HG02970 (cell line): ENCODE results near the gene EIF2AK3.
"Not testable (repeated sequence)": the region's sequence is repeated elsewhere in the genome, so short reads cannot be mapped to it uniquely, and the experiment has no call there.

Source experiments
- ATAC-seq: cut with Tn5 transposase; IDR thresholded peaks from one replicate; pipeline ENCODE4 v1.9.1; 2021; ENCODE audit warnings: mild to moderate bottlenecking, moderate library complexity, moderate number of reproducible peaks; ENCODE audit not compliant: unreplicated experiment, low FRiP score

Gene EIF2AK3

GRCh38 chr2:88627055-88627855 lies at the start of gene EIF2AK3:
Gene EIF2AK3 (minus strand): TSS chr2:88627464. CDS start chr2:88627274, 190 bp downstream.
- peak; percentile 85 for ATAC-seq

DNA sequence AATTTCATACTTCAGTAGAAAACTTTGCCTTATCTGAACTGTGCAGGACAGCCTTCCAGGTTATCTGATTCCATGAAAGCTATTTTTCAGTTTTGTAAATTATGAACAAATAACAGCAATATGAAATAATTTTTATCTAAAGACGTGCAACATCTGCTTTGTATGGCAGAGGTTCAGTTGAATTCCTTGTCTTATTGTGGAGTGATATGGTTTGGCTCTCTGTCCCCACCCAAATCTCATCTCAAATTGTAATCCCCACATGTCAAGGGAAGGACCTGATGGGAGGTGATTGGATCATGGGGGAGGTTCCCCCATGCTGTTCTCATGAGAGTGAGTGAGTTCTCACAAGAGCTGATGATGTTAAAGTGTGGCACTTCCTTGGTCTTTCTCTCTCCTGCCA lies 46.1 kb upstream of the EIF2AK3 start:
- no peak for ATAC-seq

DNA sequence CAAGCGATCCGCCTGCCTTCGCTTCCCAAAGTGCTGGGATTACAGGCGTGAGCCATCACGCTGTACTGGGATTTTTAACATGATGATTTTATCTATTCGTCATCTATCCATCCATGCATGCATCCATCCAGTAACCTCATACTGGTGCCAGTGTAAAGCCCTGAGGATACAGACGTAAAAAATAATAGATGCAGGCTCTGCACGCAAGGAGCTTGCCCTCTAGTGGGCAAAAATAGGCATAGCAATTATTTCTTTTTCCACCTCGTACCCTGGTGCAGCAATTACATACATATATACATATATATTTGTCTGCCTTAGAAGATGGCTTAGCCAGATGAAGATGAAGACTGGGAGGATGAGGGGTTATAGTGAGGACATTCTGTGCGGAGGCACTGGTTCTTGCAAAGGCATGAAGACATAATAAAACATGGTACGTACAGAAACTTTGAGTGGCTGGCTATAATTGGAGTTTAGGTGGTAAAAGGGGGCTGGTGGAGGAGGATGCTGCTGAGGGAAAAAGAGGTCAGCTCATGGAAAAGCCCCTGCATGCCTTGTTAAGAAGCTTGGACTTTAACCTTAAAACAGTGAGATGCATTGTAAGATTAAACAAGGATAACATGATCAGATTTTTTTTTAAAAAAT lies 44.6 kb upstream of the EIF2AK3 start:
- ATAC-seq, result no peak

- no peak for ATAC-seq
Observed at GRCh38 chr2:88669482-88670214, 42.4 kb upstream of the EIF2AK3 start.

DNA sequence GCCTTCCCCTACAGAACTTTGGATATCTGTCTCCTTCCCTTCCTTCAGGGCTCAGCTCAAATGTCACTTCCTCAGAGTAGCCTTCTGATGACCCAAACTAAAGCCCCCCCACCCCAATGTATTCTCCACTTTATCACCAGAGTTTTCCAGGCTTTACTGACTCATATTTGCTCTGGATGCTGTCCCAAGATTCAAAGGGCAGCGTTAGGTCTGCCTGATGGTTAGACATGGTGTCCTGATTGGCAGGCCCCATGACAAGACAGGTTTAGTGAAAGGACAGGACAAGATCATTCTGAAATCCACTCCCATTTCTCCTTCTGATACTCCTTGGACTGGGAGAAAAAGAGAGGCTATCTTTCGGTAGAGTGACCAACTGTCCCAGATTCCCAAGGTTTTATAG lies 41.6 kb upstream of the EIF2AK3 start:
- no peak for ATAC-seq

DNA sequence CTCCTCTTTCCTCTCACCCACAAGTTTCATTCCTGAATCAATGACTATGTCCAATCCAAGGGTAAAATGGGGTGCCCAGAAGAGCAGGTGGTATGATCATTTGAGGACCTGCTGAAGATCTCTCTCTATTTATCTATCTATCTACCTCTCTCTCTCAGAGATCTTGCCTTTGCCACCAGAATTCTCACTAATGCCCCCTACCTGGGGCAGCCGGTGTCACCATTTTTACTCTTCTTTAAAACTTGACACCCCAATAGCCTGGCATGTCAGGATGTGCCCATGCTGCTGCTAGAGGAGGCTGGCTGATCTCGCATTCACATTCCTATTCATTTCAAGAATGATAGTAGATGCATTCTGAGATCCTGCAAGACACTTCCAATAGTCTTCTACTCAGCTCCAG lies 40.0 kb upstream of the EIF2AK3 start:
- no peak for ATAC-seq

- no peak for ATAC-seq
Observed at GRCh38 chr2:88666576-88666975, 39.3 kb upstream of the EIF2AK3 start.

- no peak for ATAC-seq
Observed at GRCh38 chr2:88660622-88661021, 33.4 kb upstream of the EIF2AK3 start.

DNA sequence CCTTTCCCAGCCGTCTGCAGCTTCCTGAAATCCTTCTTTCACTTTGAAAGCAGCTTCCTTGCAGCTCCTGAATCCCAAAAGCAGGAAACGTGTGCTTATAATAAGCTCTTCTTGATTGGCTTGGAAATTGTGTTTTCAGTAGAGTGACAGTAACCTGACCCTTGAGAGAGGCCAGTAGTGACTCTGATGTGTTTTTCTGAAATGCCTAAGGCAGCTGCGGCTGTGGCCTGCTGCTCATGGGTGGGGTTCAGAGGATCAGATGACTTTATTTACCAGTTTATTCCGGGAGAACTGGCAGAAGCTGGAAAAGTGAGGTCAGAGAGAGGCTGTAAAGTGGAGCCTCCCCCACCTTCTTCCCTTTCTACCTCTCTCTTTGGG lies 32.3 kb upstream of the EIF2AK3 start:
- no peak for ATAC-seq

- no peak for ATAC-seq
Observed at GRCh38 chr2:88658881-88659537, 31.7 kb upstream of the EIF2AK3 start.

DNA sequence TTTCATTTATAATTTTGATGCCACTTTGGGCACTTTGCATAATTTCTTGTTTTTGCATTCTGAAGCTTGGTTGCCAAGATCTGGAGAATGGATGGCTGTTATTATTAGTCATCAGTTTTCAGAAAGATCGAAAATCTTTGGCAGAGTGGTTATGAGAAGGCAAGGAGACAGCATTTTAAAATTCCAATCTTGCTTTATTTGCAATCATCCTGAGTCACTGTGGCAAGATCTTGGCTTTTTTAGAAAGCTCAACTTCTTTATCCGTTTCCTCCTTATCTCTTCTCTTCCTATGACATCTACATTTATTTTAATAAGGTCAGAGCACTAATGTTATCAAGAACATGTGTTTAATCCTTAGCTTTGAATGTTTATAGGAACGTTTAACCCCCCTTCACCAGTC lies 31.1 kb upstream of the EIF2AK3 start:
- ATAC-seq, result no peak

DNA sequence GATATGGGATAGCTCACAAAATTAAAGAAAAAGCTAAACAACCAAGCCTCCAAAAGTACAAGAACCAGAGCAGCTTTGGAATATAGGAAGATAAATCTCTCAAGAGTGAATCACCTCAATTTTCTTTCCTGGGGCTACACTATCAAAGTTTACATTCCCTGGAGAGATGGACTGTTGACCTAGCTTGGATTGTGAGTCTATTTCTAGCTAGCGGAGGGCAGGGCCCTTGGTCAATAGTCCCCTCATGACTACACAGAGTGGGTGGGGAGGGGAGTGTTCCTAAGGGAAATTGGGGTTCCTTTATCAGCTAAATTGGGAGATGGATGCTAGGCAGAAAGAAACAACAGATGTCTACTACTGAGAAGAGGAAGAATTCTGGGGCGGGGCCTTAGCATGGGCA lies 29.9 kb upstream of the EIF2AK3 start:
- ATAC-seq, result no peak

DNA sequence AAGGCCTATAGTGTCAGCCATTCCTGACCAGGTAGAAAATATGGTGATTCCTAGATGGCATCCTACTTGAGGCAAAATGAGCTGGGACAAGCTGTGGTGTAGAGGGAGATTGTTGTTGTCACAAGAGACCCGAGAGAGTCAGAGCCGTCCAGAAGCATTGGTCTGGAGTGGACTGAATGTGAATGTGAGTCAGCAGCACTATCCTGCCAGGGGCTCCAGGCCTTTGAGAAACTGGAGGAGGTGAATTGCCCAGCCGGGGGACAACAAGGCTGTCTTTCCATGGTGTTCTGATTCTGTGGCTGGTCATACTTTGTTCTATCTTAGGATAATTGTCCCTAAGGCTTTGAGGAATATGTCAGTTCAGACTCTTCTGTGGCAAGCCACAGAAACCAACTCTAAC lies 29.4 kb upstream of the EIF2AK3 start:
- no peak for ATAC-seq

DNA sequence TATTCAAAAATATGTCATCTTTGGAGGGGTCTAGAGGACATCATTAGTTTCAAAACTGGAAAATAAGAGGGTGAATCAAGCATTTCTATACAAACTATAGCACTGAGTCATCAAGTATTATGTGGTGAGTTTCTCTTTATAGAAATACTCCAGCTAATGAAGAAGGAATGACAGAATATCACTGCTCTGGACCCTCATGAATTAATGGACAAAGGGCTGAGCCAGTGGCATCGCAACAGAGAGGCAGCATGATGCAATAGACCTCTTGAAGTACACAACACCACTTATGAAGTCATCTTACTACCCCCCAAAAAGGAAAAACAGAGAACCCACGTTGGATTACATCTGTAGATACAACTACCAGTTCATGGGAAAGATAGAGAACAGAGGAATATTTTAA lies 27.4 kb upstream of the EIF2AK3 start:
- ATAC-seq, result no peak

GRCh38 chr2:88651646-88652045 lies 24.4 kb upstream of the EIF2AK3 start:
- ATAC-seq, result no peak

DNA sequence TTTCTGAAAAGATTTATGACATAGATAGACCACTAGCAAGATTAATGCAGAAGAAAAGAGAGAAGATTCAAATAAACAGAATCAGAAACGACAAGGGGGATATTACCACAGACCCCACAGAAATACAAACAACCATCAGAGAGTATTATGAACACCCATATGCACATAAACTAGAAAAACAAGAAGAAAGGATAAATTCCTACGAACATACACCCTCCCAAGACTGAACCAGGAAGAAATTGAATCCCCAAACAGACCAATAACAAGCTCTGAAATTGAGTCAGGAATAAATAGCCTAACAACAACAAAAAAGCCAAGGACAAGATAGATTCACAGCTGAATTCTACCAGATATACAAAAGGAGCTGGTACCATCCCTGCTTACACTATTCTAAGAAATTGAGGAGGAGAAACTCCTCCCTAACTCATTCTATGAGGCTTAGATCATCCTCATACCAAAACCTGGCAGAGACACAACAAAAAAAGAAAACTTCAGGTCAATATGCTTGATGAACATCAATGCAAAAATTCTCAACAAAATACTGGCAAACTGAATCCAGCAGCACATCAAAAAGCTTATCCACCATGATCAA lies 18.1 kb upstream of the EIF2AK3 start:
- ATAC-seq, result not testable (repeated sequence)

DNA sequence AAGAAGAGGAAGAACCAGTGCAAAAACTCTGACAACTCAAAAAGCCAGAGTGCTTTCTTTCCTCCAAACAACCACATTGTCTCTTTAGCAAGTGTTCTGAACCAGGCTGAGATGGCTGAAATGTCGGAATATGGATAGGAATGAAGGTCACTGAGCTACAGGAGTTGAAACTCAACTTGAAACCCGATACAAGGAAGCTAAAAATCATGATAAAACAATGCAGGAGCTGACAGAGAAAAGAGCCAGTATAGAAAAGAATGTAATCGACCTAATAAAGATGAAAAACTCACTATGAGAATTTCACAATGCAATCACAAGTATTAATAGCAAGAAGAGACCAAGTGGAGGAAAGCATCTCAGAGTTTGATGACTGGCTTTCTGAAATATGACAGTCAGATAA lies 15.0 kb upstream of the EIF2AK3 start:
- no peak for ATAC-seq

DNA sequence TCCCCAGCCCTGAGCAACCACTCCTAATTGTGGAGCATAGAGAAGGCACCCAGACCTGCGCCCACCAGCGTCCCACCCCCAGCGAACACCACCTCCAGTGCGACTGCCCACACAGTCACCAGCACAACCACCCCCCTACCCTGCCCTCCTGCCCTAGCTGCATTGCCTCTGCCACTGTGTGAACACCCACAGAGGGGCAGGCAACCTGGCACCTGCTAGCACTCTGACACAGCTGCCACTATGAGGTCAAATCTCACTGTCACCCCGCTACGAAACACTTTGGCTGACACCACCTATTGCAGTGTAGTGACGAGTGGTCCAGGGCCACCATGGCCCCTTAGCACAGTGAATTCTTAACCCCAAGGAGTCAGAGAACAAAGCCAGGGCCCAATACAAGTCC lies 14.1 kb upstream of the EIF2AK3 start:
- ATAC-seq, result no peak

DNA sequence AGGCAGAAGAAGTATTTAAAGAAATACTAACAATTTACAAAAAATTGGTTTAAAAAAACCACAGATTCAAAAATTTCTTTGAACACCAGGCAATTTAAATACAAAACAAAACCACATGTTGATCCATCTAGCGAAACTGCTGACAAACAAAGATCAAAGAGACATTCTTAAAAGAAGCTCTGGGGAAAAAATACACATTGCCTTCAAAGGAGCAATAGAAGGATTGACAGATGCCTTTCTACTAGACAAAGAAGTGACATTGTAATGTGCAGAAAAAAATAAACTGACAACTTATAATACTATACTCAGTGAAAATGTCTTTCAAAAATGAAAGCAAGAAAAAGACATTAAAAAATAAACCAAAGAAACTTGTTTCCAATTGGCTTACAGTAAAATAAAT lies 12.6 kb upstream of the EIF2AK3 start:
- ATAC-seq, result no peak

- ATAC-seq, result no peak
Observed at GRCh38 chr2:88638743-88639142, 11.5 kb upstream of the EIF2AK3 start.
